HG02970 (cell line): ENCODE data around the gene STX4.
"Not testable (repeated sequence)": the region's sequence is repeated elsewhere in the genome, so short reads cannot be mapped to it uniquely, and the experiment has no call there.

Experiments
- ATAC-seq: cut with Tn5 transposase; IDR thresholded peaks from one replicate; pipeline ENCODE4 v1.9.1; 2021; ENCODE audit warnings: mild to moderate bottlenecking, moderate library complexity, moderate number of reproducible peaks; ENCODE audit not compliant: unreplicated experiment, low FRiP score

Gene STX4

GRCh38 chr16:31017756-31018155 is 15.6 kb upstream of the STX4 start:
- not testable (repeated sequence) for ATAC-seq

GRCh38 chr16:31020536-31020935 is 12.8 kb upstream of the STX4 start:
- ATAC-seq = no peak

GRCh38 chr16:31022544-31023251 is 10.7 kb upstream of the STX4 start:
- no peak for ATAC-seq

GRCh38 chr16:31023252-31023602 is 10.1 kb upstream of the STX4 start:
- no peak for ATAC-seq

- ATAC-seq = no peak
Measured at GRCh38 chr16:31023627-31024226, 9.6 kb upstream of the STX4 start.

GRCh38 chr16:31025339-31025738 is 8.0 kb upstream of the STX4 start:
- ATAC-seq = no peak

GRCh38 chr16:31029272-31029671 is 4.1 kb upstream of the STX4 start:
- no peak for ATAC-seq

- no peak for ATAC-seq
Measured at GRCh38 chr16:31031276-31031675, 2.1 kb upstream of the STX4 start.

GRCh38 chr16:31033709-31034492 is 543 bp downstream of the STX4 start:
- ATAC-seq = peak; percentile 32

GRCh38 chr16:31036691-31037090 is 3.3 kb downstream of the STX4 start:
- ATAC-seq = no peak

GRCh38 chr16:31038993-31039392 is 5.6 kb downstream of the STX4 start:
- ATAC-seq = no peak

GRCh38 chr16:31042866-31043265 is 9.5 kb downstream of the STX4 start:
- no peak for ATAC-seq

GRCh38 chr16:31043352-31043751 is 10.0 kb downstream of the STX4 start:
- ATAC-seq = no peak

GRCh38 chr16:31043898-31044481 is 10.6 kb downstream of the STX4 start:
- ATAC-seq = no peak

- ATAC-seq = no peak
Measured at GRCh38 chr16:31050280-31051030, 17.1 kb downstream of the STX4 start.

GRCh38 chr16:31052114-31052513 is 18.8 kb downstream of the STX4 start:
- no peak for ATAC-seq

- no peak for ATAC-seq
Measured at GRCh38 chr16:31055613-31056012, 22.3 kb downstream of the STX4 start.

GRCh38 chr16:31061126-31061812 is 27.9 kb downstream of the STX4 start:
- ATAC-seq = no peak

GRCh38 chr16:31061813-31062440 is 28.6 kb downstream of the STX4 start:
- ATAC-seq = no peak

- no peak for ATAC-seq
Measured at GRCh38 chr16:31063495-31063842, 30.1 kb downstream of the STX4 start.
